Measurements from ENCODE around the gene INMT.

The INMT gene

DNA sequence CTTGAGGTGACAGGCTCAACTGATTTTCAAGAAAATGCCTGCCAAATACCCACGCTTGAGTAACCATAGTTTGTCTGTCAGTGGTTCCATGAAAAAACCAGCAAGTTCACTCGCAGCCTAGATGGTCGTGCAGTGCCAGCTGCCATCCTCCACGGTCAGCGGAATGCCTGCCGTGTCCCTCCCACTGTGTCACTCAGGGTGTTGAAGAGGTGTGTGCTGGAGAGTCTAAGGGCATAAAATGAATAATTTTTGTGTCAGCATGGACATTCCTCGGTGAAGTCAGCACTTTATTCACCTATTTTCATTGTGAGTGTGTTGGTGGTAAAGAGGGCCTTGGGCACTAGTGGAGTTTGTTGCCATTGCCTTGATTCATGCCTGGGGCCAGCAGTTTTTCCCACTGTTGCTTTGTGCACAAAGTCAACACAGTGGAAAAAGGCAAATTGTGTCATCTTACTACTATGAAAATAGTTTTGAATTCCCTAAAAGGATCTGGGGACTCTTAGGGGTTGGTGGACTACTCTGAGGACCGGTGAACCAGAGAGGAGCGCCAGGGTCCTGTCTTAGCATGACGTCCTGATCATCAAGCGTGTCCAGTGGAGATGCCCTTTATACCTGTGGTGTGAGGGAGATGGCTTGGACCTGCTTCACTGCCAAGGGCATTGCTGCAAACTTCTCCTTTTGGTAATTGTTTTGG is 36.9 kb downstream of the INMT start:
- no peak for DNase-seq (ENCODE audit: low read depth)

GRCh38 chr7:30789334-30789711 is 37.4 kb downstream of the INMT start:
- DNase-seq (ENCODE audit: low read depth), result peak; percentile 93

- DNase-seq (ENCODE audit: low read depth), result no peak
These were observed 38.4 kb downstream of the INMT start for GRCh38 chr7:30790356-30790755.

DNA sequence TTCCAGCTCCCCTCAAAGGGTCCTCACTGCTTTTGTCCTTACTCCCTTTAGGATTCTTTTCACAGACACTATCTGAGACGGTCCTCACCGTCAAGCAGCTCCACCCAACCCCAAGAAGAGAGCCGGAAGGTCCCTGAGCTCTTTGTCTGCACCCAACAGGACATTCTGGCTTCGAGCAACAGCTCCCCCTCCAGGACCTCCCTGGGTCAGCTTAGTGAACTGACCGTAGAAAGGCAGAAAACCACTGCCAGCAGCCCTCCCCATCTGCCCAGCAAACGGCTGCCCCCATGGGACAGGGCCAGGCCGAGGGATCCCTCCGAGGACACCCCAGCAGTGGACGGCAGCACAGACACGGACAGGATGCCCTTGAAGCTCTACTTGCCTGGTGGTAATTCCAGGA is 39.2 kb downstream of the INMT start:
- DNase-seq (ENCODE audit: low read depth), result no peak

DNA sequence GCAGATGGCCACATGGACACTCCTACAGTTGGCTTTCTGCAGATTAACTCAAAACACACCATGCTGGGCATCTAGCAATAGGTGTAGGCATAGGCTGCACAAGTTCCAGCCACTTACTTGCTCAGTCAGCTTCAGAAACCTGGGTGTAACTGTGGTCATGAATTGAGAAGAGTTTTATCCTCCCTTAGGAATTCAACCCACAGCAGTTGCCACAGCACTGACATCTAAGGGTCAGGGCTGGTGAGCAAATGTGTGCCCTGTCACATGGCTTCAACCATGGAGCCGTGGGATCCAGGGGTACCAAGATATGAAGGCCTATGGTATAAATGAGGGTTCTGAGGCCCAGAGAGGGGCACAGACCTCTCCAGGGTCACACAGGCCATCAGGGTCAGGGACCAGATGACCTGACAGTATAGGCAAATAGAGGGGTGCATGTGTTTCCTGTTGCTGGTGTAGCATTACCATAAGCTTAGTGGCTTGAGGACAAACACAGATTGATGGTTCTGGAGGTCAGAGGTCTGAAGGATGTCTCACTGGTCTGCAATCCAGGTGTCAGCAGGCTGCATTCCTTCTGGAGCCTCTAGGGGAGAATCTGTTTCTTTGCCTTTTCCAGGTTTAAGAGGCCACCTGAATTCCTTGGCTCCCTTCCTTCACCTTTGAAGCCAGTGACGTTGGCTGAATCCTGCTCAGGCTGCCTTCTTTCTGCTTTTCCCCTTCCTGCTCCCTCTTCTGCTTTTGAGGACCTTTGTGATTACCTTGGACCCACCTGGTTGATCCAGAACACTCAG is 43.4 kb downstream of the INMT start:
- DNase-seq (ENCODE audit: low read depth), result no peak

DNA sequence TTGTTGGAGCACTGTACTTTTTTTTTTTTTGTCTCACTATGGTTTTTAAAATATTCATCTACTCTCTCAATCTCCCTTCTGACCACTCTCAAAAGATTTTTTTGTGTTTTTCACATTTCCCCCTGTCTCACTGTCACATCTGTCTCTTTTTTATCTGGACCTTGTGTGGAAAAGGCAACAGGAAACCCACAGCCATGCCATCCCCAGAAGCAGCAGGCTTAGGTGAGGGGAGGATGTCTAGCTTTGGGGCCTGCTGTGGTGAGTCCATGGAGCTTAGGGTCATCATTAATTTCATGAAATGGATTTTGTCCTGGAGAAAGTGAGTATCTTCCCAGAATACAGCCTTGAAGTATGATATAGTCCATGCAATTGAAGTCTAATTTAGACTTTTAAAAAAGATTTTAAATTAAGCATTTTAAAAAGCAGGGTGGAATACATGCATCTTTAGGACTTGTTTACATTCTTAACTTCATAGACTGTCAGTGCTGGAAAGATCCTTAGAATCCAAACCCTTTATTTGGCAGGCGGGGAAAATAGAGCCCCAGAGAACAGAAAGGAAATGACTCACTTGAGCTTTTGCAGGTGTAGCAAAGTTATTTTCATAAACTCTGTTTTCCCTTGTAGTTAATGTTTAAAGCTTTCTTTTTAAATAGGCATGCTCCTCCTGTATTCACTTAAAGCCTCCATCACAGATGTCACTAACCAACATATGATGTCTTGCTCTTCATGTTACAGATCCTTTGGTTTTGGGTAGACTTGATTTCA is 44.4 kb downstream of the INMT start:
- DNase-seq (ENCODE audit: low read depth), result no peak

DNA sequence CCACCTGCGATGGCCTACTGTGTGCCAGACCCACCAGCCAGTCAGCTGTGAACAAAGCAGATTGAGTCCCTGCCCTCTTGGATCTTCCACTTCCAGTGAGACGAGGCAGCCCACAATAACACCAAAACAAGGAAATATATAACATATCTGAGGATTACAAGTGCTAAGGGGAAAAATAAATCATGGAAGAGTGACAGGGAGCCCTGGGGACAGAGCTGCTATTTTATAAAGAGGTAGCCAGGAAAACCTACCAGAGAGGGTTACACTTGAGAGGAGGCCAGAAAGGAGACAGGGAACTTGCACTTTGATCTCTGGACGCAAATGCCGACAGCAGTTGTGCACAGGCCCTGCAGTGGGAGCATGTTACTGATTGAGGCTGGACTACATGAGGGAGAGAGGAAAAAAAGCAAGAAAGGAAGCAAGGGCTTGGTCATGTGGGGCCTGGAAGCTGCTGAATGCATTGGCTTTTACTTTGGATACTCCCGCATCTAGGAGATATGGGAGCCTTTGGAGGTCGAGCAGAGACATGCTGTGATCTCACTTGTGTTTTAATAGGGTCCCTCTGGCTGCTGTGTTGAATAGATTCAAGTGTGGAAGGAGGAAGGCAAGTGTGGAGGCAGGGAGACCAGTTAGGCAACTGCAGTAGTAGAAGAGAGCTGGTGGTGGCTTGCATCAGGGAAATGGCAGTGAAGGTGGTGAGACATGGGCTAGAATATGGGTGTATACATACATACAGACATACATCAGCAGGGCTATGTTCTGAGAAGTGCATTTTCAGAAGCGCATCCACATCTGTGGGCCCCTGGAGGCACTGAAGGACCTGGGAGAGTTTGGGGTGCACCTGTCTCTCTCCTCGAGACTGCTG is 45.5 kb downstream of the INMT start:
- DNase-seq (ENCODE audit: low read depth), result no peak

- peak; percentile 97 for DNase-seq (ENCODE audit: low read depth)
These were observed 47.5 kb downstream of the INMT start for GRCh38 chr7:30799206-30799975.

GRCh38 chr7:30799976-30800661 is 48.2 kb downstream of the INMT start:
- no peak for DNase-seq (ENCODE audit: low read depth)

GRCh38 chr7:30800785-30801252 is 48.9 kb downstream of the INMT start:
- peak; percentile 74 for DNase-seq (ENCODE audit: low read depth)

DNA sequence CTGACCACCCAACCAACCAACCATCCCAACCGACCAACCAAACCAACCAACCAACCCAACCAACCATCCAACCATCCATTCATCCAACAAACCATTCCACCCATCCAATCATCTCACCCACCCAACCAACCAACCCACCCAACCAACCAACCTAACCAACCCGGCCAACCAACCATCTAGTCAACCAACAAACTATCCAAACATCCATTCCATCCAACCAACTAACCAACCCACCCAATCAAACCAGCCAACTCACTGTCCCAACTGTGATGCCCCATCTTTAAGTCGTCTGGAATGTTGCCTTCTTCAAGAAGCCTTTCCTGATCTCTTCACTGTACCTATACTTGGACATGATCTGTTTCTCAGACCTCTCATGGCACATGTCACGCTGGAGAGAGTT is 50.9 kb downstream of the INMT start:
- DNase-seq (ENCODE audit: low read depth), result no peak

- peak; percentile 78 for DNase-seq (ENCODE audit: low read depth)
These were observed 52.2 kb downstream of the INMT start for GRCh38 chr7:30804078-30804661.

DNA sequence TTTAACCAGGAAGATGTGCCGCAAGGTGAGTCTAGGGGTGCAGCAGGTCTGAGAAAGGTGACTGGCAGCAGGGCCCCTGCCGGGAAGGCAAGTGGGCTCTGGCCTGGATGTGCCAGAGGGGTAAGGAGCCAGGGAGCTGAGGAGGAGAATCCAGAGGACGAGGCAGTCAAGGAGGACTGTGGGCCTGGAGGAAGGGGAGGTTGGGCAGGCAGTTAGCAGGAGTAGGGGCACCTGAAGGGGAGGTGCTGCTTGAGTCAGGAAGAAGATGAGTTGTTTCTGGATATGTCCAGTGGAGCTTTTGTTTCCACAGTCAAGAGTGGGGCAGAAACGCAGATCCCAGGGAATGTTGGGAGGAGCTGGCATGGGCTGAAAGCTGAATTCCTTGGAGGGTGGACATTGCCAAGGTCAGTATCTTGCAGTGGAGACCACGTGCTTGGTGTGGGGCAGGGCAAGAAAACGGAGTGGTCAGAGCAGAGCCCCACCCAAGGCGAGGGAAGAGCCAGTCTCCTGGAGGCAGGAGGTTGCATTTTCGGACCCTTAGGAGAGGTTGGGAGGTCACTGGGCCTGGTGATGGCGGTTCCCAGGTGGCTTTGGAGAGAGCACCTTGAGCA is 53.3 kb downstream of the INMT start:
- no peak for DNase-seq (ENCODE audit: low read depth)

- DNase-seq (ENCODE audit: low read depth), result no peak
These were observed 54.0 kb downstream of the INMT start for GRCh38 chr7:30805931-30806330.

All from stromal cell of bone marrow (primary cell).